ENCODE measurements around the gene GALNT8.

The GALNT8 gene

DNA sequence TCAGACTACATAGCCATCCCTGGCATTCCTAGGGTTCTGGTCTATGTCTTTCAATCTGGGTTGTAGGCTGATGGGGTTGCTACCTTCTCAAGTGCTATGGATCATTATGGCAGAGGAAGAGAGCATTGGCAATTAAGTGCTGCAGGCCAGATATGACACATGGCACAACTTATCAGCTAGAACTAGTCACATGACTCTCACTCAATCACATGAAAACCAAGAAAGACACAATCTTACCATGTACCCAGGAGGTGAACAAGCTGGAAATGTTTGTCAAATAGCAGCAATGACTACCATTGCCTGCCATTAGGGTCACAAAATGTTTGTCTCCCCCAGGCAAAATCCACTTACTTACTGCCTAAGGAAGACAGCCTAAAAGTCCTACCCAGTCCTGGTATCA, 80.4 kb downstream of the GALNT8 start:
- no peak for DNase-seq

DNA sequence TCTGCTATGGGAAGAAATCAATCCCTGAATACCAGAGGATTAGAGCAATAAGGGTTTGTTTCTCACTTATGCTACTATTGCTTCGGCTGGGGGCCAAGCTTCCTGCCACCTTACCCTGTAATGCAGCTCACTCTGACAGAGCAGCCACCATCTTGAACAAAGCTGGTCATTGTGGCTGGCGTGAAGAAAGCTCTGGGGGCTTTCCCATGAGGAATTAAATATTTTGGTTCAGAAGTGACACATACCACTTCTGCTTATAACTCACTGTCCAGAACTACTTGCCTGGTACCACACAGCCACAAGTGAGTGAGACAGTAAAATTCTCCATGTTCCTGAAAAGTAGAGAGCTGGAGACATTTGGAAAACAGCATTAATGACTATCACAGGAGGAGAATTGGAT, 82.6 kb downstream of the GALNT8 start:
- no peak for DNase-seq

DNA sequence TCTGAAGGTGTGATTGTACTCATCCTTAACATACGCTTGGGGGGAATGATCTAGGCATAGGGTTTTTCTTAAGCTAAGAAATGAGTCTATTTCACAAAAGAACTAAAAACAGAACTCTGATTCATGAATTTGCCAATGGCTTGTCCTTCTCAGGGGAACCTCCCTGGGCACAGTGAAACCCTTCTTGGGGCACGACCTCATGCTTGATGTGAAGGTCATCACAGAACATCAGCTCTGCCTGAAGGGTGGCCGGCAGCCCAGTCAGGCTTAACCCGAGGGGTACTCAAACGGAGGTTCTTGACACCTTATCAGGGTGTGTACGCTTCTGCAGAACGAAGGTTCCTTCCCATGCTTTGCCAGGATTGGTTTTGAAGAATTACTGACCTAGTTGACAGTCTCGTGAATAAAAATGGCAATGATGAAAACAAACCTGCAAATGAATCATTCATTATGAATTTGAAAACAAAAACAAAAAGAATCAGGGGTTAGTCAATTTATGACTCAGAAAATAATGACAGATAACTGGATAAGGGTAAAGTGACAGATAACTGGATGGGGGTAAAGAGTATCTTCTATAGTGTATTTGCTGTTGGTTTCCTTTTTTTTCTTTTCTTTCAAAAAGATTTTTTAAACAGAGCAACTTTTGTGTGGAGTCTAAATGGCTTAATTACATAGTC, 86.4 kb downstream of the GALNT8 start:
- DNase-seq = no peak

DNA sequence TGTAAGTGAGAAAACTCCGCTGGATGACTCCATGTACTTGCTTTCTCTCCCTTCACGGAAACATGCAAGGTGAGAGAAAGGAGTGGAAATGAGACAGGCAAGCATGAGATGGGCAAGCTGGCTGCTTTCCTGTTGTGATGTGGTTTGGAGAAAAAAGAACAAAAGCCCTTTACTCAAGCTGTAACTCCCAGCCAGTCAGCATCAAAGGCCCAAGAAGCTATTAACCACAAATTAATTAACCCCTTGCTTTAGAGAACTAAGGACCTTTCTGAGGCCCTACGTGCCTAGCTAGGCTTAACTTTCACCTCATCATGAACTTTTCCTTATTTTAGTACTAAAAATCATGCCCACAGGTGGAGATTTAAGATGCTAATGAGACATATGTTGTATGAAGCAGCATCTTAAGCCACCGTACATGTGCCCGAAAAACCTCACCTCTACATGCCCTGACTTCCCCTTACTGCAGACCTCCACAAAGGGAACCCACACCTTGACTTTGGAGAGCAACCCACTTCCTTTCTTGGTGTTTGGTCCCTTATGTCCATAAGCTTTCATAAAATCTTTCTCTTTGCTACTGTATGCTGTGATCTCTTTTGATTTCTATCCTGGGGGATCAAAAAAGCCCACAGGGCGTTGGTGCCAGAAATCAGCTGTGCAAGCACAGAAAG, 87.0 kb downstream of the GALNT8 start:
- no peak for DNase-seq

DNA sequence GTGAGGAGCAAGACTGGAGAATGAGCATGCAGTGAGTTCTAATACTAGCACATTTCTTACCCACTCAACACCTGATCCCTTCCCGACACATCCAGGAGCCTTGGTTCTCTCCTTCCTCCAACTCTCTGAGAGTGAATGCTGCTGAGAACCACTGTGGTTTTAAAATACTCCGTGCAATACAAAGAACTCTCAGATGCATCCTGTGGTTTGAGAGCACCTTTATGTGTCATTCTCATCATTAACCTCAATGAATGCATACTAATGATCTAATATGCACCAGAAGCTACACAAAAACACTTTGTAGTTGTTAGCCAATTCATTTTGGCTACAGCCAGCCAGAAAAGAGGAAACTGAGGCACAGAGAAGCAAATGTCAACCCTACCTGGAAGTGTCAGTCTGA, 87.6 kb downstream of the GALNT8 start:
- no peak for DNase-seq

DNA sequence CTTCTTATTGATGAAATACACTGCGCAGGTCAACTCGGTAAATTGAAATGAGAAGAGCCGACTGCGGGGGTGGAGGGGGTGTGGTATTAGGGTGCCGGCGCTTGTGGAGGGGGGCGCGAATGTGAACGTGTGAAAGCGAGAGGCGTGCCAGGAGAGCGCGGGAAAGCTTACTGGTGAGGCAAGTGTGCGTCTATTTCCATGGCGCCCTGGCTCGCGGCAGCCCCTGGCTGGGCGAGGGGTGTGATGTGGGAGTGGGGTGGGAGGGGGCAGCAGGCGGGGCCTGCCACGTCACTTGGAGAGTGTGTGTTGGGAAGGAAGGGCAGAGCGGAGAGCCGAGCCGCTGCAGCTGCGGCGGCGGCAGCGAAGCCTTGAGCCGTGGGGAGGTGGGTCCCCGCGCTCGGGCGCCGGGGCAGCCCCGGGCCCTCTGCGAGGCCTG, 88.8 kb downstream of the GALNT8 start:
- peak; percentile 91 for DNase-seq

DNA sequence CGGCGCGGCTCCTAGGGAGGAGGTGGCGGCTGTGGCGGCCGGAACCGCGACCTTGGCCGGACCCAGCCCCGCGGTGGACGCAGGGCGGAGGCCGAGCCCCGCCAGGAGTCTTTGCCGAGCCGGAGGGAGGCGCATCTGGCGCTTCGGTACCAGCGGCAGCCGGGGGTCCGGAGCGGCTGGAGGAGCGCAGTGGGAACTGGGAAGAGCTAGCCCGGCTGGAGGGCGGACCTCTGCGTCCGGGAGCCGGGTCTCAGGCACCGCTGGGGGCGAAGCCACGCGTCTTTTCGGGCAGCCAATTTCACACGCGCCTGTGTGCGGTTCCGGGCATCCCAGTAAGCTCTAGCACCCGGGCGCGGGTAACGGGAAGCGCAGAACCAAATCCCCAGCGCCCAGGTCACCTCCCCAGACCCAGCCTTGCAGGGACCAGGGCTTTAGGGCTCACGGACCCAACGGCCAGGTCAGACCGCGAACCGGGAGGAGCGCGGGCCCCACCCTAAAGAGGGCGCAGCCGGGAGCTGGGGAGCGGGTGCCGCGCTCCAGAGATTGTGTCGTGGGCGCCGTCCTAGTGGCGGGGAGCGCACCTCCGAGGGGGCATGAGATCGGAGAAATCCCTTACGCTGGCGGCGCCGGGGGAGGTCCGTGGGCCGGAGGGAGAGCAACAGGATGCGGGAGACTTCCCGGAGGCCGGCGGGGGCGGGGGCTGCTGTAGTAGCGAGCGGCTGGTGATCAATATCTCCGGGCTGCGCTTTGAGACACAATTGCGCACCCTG, 89.4 kb downstream of the GALNT8 start:
- DNase-seq = peak; percentile 65

DNA sequence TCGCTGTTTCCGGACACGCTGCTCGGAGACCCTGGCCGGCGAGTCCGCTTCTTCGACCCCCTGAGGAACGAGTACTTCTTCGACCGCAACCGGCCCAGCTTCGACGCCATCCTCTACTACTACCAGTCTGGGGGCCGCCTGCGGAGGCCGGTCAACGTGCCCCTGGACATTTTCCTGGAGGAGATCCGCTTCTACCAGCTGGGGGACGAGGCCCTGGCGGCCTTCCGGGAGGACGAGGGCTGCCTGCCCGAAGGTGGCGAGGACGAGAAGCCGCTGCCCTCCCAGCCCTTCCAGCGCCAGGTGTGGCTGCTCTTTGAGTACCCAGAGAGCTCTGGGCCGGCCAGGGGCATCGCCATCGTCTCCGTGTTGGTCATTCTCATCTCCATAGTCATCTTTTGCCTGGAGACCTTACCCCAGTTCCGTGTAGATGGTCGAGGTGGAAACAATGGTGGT, 90.0 kb downstream of the GALNT8 start:
- DNase-seq = no peak

DNA sequence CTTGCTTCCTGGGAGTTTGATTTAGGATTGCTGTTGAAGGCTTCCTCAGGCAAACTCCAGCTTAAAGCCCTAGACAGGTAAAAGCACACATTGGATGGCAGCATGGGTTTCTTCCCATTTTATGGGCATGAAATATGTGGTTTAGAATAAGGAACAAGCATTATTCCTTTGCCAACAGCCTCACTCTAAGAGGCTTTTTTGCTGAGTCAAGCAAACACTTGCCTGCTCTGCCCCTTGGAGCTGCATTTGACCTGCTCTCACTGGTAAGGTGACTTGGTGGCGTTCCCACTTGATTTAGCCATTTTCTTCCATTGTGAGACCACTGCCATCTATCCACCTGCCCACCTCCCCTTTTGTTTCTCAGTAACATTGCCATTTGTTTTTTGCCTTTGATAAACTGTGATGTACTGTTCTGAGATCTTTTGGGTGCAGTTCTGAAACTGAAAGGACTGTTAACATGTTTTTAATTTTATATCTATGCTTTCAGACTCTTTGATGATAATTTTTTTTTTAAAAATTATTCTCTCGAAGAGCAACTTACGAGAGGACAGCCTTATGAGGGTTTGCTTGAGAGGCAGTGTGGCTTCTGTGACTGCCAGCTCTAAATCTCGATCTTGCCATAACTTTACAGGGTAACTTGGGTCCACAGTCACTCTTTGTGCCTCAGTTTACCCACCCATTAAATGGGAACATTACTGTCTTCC, 92.6 kb downstream of the GALNT8 start:
- no peak for DNase-seq

DNA sequence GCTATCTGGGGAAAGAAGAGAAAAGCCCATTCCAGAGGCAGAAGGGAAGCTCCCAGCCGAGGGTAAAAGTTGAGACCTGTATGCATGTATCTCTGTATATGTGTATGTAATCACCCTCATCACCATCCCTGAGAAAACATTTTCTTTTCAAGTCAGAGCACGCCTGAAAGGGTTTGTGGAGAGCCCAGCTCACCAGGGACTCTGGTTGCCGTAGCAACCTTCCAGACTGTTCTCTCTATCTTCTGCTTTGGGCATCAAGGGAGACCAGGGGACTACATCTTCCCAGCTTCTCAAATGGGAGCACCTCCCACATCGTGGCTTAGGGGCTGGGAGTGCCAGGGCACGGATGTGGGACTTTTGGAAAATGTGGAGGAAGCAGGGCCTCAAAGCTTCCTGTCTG, 93.5 kb downstream of the GALNT8 start:
- no peak for DNase-seq

DNA sequence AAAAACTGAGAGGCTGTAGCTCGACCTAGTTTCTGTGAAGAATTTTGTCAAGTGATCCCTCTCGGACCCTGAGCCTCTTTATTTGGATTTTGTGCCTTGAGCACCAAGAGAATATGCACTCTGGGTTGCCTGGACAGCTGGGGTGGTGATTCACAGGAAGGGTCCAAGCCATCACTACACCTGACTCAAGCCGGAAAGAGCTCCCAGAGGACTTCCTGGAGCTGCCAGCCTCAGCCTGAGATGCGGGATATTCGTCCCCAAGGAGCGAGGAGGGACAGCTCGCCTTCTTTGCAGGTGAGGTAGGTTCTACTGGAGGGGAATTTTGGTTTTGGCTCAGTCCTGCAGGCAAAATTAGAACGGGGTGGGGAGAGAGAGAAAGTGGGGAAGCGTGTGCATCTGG, 94.3 kb downstream of the GALNT8 start:
- no peak for DNase-seq

DNA sequence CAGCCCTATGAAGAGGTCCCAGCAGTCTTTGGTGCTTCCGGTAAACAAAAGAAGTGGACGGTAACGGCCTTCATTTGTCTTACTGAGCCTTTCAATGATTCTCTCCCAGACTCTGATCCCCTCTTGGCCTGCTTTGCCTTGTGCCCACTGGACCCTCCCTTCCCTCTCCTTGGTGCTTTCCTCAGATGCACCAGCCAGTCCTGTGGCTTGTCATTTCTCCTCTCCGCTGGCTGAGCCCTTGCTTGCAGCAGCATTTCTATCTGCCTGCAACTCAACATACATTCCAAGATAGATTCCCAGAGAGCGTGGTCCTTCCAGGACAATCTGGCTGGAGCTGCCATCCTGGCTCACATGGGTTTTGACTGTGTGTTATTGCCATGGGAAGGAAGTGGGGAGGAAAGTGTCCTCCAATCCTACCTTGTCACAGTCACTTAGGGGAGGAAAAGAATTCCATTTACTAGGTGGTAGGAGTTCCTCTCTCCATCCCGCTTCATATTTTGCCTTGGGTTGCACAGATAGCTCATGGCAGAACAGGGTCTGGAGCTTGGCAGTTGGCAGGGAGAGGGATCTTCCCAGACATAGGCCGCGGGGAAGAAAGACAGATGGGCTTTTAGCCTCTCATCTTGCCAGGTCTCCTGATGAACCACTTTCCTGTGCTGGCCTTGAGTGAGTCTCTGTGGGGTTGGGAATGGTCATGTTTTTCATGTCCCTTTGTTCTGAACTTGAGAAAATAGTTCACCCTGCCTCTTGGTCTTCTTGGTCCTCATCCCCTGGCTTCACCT, 96.7 kb downstream of the GALNT8 start:
- no peak for DNase-seq

DNA sequence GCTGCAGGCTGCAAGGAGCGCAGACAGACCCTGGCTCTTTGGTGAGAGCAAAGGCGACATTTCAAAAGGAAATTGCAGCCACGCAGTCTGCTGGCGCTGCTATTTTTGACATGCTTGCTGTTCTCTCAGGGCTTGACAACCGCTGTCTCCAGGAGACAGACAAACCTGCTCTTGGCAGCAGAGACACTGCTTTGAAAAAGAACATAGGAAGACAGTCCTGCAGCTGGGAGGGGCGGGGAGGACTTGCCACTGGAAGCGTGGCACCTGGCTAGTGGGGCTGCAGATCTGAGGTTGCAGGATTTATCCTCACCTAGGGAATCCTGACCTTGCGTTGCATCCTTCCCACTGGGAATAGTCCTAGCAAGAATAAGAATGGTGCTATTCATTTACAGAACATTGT, 97.7 kb downstream of the GALNT8 start:
- no peak for DNase-seq

DNA sequence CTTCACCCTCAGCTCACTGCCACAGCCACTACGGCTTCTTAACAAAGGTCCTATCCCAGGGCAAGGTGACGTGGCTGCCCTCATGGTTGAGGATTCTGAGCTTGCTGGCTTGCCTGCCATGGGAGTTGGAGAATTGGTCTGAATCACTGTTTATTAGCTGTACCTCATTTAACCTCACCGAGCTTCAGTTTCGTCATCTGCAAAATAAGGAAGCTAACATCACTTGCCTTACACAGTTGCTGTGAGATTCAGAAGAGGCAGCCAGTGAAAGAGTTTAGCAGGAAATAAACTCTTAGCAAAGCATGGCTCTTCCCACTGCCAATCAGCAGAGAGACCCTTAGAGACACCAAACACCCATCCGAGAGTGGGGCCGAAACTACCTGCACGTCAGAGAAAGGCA, 99.5 kb downstream of the GALNT8 start:
- no peak for DNase-seq

DNA sequence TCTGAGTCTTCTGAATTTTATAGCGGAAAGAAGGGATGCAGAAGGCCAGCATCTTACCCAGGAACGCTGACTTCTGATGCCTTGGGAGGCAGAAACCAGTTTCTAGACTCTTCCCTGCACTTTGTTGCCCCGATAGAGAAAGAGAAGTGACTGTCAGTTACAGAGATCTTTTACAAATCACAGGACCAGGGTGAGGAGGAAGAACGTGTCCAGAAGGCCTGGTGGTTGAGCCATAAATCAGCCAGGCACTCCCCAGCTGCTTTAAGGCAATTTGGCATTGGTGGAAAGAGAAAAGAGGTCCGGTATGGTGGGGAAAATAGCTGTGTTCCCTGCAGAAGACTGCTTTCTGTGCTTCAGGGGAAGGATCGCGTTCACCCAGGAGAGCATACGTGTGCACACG, 100.8 kb downstream of the GALNT8 start:
- no peak for DNase-seq

Measured in right hindlimb (tissue), 1 donor.